Astrocyte of the cerebellum (primary cell): ENCODE results near the gene FSTL4.

Source experiments
- DNase-seq: peaks from one replicate; pipeline ENCODE4 v3.0.0-alpha.2; 2011; ENCODE audit warnings: low read depth
- H3K4me3 ChIP-seq: 2 replicates; pipeline ENCODE4 v1.5.1; 2011; ENCODE audit warnings: mild to moderate bottlenecking, low read depth, low read length, moderate library complexity
- in situ Hi-C: cut with HindIII; loops from 2 replicates; pipeline ENCODE4 v1.10.0; 2017; ENCODE audit warnings: low sequenced_read_pairs
- TF ChIP-seq, protein P1 (sequence below): IDR thresholded peaks from 2 replicates; pipeline ENCODE4 v1.5.1; 2012; ENCODE audit warnings: low read length, low read depth, moderate library complexity, mild to moderate bottlenecking; ENCODE audit errors: missing control alignments

The FSTL4 gene

DNA sequence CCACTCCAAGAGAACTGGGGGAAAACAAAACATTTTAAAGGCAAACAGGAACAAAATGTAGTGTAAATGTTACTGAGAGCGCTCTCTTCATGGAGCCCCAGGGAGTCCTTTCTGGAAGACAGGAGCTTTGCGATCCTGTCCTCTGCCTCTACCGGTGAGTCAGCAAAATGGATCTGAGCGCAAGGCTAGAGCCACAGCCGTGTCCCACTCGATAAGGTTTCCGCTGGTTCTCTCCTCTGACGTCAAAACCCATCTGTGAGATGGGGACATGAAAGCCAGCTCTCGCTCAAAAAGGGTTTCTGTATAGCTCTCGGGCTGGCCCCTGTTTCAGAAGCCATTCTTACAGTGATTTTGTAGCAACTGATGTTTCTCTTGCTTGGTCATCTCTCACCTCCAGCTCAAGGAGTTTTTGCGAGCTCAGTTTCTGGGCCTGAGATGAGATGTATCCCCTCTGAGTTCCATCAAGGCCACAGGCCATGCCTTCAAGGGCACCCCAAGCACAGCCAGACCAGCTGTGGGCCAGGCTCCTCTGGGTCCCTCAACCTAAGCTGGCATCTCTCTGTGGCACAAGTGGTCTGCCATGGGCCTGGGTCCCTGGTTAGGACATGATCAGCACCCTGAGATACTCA lies 101.6 kb downstream of the FSTL4 start:
- in situ Hi-C loops = no loop called here
- H3K4me3 ChIP-seq = no peak overlapping the region
- TF ChIP-seq, protein P1, sequence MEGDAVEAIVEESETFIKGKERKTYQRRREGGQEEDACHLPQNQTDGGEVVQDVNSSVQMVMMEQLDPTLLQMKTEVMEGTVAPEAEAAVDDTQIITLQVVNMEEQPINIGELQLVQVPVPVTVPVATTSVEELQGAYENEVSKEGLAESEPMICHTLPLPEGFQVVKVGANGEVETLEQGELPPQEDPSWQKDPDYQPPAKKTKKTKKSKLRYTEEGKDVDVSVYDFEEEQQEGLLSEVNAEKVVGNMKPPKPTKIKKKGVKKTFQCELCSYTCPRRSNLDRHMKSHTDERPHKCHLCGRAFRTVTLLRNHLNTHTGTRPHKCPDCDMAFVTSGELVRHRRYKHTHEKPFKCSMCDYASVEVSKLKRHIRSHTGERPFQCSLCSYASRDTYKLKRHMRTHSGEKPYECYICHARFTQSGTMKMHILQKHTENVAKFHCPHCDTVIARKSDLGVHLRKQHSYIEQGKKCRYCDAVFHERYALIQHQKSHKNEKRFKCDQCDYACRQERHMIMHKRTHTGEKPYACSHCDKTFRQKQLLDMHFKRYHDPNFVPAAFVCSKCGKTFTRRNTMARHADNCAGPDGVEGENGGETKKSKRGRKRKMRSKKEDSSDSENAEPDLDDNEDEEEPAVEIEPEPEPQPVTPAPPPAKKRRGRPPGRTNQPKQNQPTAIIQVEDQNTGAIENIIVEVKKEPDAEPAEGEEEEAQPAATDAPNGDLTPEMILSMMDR = no peak
- DNase-seq = no peak

DNA sequence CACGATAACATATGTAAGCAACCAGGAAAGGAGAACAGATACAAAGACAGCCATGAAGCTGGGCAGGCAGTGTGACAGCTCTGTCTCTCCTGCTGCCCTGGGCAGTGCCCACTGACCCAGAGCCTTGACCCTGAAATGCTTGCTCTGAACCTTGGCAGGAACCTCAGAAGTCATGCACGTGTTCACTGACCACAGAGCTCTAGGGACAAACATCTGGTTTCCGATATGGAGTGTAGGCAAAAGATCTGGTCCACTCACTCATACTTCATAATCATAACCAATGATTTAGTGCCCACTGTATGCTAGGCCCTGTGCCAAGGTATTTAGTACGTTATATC lies 102.6 kb downstream of the FSTL4 start:
- no peak overlapping the region for H3K4me3 ChIP-seq
- in situ Hi-C loops = no loop called here

GRCh38 chr5:133508845-133509741 lies 103.2 kb downstream of the FSTL4 start:
- no peak overlapping the region for H3K4me3 ChIP-seq
- DNase-seq = no peak
- TF ChIP-seq, protein P1 = no peak
- in situ Hi-C loops = no loop called here

More for the DNA sequence above, 102.6 kb downstream of the FSTL4 start:
- DNase-seq = no peak
- TF ChIP-seq, protein P1 = no peak

DNA sequence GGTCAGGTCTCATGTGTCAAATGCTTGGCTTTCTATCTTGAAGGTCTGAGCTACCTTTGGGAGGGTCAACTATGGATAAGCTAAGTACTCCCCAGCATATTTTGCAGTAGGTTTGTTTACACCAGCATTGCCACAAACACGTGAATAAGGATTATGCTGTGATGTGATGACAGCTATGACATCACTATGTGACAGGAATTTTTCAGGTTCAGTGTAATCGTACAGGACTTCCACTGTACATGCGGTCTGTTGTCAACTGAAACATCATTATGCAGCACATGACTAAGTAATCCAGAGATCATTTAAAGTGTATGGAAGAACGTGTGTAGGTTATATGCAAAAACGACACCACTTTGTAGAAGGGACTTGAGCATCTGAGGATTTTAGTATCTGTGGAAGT lies 104.0 kb downstream of the FSTL4 start:
- TF ChIP-seq, protein P1 = no peak
- H3K4me3 ChIP-seq = no peak overlapping the region
- in situ Hi-C loops = no loop called here
- DNase-seq = no peak

DNA sequence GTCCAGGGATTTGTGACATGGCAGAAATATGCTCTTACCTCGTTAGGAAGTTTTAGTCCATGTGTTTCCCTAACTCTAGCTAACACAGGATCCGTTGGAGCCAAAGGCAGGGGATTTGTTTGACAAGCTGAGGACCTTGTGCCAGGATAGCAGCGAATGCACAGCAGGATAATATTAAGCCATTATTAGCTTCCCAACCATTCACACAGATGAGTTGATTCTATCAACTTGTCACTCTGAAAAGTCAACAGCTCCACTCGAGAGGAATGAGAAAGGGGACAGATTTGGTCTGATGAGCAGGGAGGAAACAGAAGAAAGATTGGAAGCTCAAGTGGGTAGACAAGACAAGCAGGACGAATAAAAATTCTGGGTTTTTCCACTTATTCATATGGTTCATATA lies 106.2 kb downstream of the FSTL4 start:
- in situ Hi-C loops = no loop called here
- DNase-seq = no peak
- H3K4me3 ChIP-seq = no peak overlapping the region
- TF ChIP-seq, protein P1 = no peak

- TF ChIP-seq, protein P1 = no peak
- no peak overlapping the region for H3K4me3 ChIP-seq
- DNase-seq = no peak
- in situ Hi-C loops = no loop called here
Measured at GRCh38 chr5:133503511-133503910, 108.8 kb downstream of the FSTL4 start.
